VCaP (cell line): ENCODE results near the gene TLE5.

ENCODE experiments used
- H3K27ac ChIP-seq: fragments of 450-650 bp; 2 replicates; pipeline ENCODE4 v1.5.1; 2017
- TF ChIP-seq, protein P1 (sequence below): fragments of 450-650 bp; conservative IDR thresholded peaks from 2 replicates; pipeline ENCODE4 v1.5.1; 2017; ENCODE audit warnings: mild to moderate bottlenecking, moderate library complexity

The TLE5 gene

DNA sequence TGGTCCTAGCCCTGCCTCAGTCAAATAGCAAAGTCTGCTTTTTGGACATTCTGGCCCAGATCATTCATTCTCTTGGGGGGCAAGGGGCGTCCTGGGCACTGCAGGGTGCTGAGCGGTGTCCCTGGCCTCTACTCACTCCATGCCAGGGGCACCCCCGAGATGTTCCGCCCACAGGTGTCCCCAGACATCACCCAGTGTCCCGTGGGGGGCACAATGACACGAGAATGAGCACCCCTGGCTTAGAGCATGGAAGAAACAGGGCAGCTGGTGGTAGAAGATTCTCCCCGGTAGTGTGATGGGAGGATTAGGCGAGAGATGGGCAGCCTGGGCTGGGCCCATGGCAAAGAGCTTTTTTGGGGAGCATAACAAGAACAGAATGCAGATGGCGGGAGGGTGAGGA, 5.3 kb upstream of the TLE5 start:
- no peak overlapping the region for H3K27ac ChIP-seq
- TF ChIP-seq, protein P1, sequence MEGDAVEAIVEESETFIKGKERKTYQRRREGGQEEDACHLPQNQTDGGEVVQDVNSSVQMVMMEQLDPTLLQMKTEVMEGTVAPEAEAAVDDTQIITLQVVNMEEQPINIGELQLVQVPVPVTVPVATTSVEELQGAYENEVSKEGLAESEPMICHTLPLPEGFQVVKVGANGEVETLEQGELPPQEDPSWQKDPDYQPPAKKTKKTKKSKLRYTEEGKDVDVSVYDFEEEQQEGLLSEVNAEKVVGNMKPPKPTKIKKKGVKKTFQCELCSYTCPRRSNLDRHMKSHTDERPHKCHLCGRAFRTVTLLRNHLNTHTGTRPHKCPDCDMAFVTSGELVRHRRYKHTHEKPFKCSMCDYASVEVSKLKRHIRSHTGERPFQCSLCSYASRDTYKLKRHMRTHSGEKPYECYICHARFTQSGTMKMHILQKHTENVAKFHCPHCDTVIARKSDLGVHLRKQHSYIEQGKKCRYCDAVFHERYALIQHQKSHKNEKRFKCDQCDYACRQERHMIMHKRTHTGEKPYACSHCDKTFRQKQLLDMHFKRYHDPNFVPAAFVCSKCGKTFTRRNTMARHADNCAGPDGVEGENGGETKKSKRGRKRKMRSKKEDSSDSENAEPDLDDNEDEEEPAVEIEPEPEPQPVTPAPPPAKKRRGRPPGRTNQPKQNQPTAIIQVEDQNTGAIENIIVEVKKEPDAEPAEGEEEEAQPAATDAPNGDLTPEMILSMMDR = no peak

DNA sequence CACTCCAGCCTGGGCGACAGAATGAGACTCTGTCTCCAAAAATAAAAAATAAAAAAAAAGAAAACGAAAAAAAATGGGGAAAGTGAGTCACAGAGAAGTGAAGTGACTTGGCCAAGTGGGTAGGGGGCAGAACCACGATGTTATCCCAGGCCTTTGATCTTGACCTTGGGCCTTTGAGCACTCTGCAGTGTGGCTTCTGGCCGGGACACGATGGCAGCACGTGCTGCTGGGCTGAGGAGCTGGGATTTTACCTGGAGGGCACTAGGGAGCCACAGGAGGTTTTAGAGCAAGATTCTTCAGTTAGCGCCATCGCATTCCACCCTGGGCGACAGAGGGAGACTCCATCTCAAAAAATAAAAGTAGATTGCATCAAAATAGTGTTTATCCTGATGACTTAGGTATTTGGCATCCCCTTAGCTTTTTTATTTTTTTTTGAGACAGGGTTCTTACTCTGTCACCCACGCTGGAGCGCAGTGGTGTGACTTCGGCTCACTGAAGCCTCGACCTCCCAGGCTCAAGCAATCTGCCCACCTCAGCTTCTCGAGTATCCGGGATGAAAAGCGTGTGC, 4.3 kb upstream of the TLE5 start:
- TF ChIP-seq, protein P1 = no peak
- no peak overlapping the region for H3K27ac ChIP-seq

DNA sequence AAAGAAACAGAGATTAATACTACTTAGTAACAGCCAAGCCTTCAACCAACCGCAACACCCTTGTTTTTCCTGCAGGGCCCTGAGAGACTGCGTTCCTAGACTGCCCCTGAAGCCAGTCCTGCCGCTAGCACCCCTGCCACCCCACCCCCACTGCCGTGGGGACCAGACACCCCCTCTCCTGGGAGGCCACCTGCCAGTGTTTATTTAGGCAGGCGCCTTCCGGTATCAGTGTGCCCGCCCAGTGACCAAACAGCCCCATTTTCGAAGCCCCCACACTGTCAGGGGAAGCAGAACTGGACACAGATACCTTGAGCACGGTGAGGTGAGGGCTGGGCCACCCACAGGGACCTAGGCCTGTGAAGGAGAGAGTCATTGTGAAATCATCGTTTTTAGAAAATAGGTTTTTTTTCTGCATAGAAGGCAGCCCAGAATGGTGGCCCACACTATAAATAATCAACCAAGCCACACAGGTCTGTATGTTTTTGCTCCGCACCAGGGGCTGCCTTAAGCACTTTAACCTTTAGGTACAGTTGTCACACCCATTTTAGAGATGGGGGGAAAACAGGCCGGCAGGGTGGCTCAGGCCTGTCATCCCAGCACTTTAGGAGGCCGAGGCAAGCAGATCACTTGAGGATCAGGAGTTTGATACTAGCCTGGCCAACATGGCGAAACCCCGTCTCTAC, 3.5 kb upstream of the TLE5 start:
- TF ChIP-seq, protein P1 = no peak
- H3K27ac ChIP-seq = no peak overlapping the region

DNA sequence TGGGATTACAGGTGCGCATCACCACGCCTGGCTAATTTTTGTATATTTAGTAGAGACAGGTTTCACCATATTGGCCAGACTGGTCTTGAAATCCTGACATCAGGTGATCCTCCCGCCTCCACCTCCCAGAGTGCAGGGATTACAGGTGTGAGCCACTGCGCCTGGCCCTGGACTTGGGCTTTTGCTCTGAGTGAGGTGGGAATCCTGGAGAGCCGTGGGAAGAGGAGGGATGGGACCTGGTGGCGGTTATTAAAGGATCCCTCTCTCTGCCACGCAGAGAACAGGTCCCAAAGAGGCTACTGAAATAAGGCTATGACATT, 1.7 kb upstream of the TLE5 start:
- TF ChIP-seq, protein P1 = no peak
- peak overlapping the region; percentile 79; the same call in 1 of the 2 replicates for H3K27ac ChIP-seq

DNA sequence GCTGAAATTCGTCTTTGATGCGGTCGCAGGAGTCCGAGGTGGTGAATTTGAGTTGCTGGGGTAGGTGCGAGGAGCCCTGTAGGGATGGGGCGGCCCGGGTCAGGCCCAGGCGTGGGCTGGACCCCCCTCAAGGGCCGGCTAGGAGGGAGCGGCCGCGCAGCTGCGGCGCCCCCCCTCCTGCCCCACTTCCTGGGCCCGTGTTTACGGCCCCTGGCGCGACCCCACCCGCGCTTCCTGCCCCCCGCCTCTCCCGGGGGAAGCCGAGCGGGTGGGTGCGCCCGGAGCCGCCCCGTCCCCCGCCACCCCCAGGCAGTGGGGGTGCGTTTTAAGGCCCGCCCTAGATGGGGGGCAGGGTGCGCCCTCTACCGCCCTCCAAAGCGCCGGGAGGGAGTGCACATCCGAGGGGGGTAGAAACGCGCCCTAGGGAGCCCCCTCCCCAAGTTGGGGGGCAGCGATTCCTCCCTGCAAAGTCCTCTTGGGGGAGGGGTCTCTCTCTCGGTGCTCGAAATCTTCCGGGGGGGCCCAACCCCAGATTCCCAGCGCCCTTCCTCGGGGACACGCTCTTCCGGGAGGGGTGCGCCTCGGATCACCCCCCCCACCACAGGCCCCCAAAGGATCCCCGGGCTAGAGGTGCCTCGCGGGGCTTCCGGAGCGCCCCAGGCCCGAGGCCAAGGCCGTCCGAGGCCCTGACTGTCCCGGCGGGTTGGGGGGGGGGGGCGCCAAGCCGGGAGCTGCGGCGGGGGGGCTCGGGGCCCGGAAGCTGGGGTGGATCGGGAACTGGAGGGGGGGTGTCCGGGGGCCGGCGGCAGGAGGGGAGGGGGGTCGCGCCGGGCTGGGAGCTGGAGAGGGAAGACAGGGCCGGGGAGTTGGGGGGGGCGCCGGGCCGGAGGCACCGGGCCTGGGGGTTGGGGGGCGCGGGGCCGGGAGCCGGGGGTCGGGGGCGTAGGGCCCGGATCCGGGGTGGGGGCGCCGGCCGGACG, 823 bp downstream of the TLE5 start:
- peak overlapping the region; percentile 79 for H3K27ac ChIP-seq
- TF ChIP-seq, protein P1 = no peak

DNA sequence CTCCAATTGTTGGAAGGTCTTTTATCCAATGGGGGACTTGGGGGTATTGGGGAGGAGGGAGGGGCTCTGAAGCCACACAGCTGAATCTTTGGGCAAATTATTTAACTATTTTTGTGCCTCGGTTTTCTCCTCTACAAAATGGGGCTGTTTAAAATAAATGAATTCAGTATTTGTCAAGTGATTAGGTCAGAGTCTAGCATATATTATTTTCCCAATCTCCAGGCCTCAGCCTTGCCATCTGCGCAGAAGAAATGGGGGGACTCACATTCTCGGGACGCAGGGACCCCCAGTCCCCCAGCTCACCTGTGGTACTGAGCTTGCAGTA, 1.5 kb downstream of the TLE5 start:
- TF ChIP-seq, protein P1 = no peak
- H3K27ac ChIP-seq = peak overlapping the region; percentile 79

DNA sequence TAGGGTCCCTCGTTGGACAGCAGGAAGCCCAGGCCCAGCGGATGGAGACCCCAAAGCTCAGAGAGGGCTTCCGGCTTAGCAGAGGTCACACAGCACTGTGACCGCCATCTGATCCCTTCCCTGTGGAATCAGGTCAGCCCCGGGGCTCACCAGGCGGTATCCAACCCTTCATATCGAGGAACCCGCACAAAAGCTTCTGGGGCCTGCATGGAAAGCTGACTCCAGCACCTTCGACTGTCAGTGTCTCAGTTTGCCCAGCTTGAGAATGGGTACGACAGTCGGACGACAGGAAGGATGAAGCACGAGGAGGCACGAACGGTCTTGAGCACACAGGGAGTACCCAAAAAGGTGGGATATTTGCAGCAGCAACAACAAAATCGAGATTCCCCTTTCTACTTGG, 2.6 kb downstream of the TLE5 start:
- no peak overlapping the region for H3K27ac ChIP-seq
- TF ChIP-seq, protein P1 = no peak
